Measurements from ENCODE around the gene SMYD2. TPM values are rescaled to one million over a fixed set of nuclear protein-coding genes. Genes with fewer than 3 reads are reported as not detected.

Gene SMYD2
- total and polyA plus RNA-seq, 2 of the 8 experiments (the other 6 are each of a cell fraction or from before 2014, with no cell fraction given): 3.0 to 5.2 TPM

DNA sequence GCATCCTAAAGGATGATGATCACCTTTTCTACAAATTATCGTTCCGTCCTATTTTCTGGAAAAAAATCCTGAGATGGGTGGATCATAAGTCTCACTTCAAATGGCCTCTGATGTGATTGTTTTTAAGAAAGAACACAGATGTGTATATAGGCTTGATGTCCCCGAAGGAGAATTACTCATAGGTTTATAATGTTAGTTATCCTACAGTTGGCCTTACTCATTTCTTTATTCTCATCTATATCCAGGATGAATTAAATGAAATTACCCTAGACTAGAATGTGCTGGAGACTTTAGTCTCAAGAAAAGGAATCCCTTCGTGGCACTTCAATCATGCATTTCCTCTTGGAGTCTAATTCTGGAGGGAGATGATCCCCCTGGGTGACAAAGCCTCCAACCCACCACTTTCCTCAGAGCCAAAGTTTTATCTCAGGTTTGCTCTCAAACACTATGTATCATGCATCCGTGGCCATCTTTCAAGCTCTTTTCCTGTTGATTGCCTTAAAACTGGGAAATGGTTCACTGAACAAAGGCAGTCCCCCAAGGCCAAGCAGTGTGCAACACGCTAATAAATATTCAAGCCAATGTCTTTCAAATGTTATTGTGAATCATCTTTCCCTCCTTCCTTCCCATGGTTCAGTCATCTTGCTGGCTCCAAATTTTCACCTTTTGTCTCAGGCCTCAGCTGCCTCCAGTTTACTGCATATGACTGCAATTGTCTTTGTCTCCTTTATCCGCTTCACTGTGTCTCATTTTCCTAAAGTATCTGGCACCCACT lies 32.5 kb upstream of the SMYD2 start (continued):
- TF ChIP-seq CHD7 (IDR thresholded peaks at IDR 0.05; ENCODE audit: insufficient replicate concordance, low read length) (no peak), MAX (IDR thresholded peaks at IDR 0.05) (no peak), SAP30 (IDR thresholded peaks at IDR 0.05; ENCODE audit: insufficient read depth, insufficient replicate concordance, low read length) (no peak), POLR2AphosphoS5 (IDR thresholded peaks at IDR 0.05; ENCODE audit: low read depth, low read length) (no peak)

All from H1 (cell line).